Aortic smooth muscle cell (primary cell): ENCODE data around the gene FAM234B. TPM values are rescaled to one million over a fixed set of nuclear protein-coding genes. Genes with fewer than 3 reads are reported as not detected.

Experiments
- total RNA-seq: library from RNA; depleted of rRNA; stranded (reverse); fragments of >200 nt; gene quantifications from 2 replicates; pipeline ENCODE4 v1.2.3, GENCODE V29; 2014

FAM234B gene
- total RNA-seq, result 2.5 and 3.2 TPM in 2 replicates

DNA sequence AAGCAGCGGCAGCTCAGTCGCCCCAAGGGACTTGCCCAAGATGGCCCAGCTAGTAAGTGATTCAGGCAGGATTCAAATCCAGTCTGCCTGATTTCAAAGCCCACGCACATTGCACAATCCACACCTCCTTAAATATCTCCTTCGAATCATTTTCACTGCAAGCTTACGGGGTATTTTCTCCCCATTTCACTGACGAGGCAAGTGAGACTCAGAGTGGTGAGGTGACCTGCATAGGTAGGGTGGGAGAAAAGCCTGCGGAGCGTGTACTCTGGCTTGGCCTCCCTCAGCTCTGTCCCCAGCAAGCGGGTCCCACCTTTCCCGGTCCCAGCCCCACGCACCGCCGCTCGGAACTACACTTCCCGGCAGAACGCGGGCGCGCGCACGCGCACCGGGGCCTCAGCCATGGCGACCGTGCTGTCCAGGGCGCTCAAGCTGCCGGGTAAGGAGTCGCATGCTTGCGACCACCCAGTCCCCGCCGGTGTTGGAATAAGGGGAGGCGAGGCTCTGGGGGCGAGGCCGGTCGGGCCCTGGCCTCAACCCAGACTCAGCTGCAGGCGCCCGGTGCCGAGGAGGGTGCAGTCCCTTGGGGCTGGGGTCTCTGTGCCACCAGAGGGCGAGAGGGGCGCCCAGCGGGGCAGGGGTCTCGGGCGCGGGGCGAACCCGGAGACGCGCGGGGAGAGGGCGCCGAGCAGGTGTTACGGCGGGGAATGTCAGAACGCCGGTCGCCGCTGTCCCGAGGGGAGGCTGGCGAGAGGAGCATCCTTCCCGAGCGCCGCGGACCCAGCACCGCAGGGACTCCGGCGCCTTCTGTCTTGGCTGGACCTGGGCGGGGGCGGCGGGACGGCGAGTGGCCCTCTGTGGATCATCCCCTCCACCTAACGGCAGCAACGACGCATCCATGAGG is at the start of gene FAM234B:
TSS of gene FAM234B (plus strand) at position 380 of the 904 bp plus-strand sequence. CDS start at position 403, 23 bp downstream.

GRCh38 chr12:12999959-13000615 is 44.1 kb upstream of the FAM234B start, which contains the start of gene HEBP1:
Gene HEBP1, minus strand, starts transcription at chr12:13000265. Its CDS starts 151 bp downstream, at chr12:13000114.

GRCh38 chr12:13103391-13104033 is 59.3 kb downstream of the FAM234B start, which contains the start of gene GSG1:
Gene GSG1, minus strand, starts transcription at chr12:13103667. Its CDS starts 155 bp downstream, at chr12:13103512.

Other genes starting within 250 kb of the FAM234B start
- 46.0 and 47.2 TPM in 2 replicates for gene DDX47, start 231.0 kb upstream of the FAM234B start, total RNA-seq
- 4.4 and 8.7 TPM in 2 replicates for gene GPRC5A, start 152.8 kb upstream of the FAM234B start, total RNA-seq
- gene GPRC5D, start 92.2 kb upstream of the FAM234B start, total RNA-seq, result 0.25 TPM in 1 of 2 replicates, not detected in the other
- 9.8 and 14.5 TPM in 2 replicates for gene HEBP1, start 44.1 kb upstream of the FAM234B start, total RNA-seq
- gene GSG1, start 59.3 kb downstream of the FAM234B start, total RNA-seq, result 0.06 TPM in 1 of 2 replicates, not detected in the other
- 47.6 TPM in 2 replicates for gene EMP1, start 152.3 kb downstream of the FAM234B start, total RNA-seq